Ascending aorta (tissue), 2 donors: ENCODE measurements around the gene AP4M1. TPM values are rescaled to one million over a fixed set of nuclear protein-coding genes. Genes with fewer than 3 reads are reported as not detected.

Experiments used
- DNase-seq, 2 donors: peaks; one replicate each; pipeline ENCODE4 v3.0.0-alpha.2; 2019; ENCODE audit warnings: low spot score in 2 of 2
- H3K27ac ChIP-seq, 2 donors: fragments of 200-600 bp; sonication (generic); one replicate each; pipeline ENCODE4 v1.5.1; 2016 to 2017; ENCODE audit warnings: mild to moderate bottlenecking in 1 of 2
- H3K27me3 ChIP-seq: fragments of 200-600 bp; sonication (generic); one replicate; pipeline ENCODE4 v1.5.1; 2017
- H3K36me3 ChIP-seq, 2 donors: fragments of 200-600 bp; sonication (generic); one replicate each; pipeline ENCODE4 v1.5.1; 2016
- H3K4me1 ChIP-seq, 2 donors: fragments of 200-600 bp; sonication (generic); one replicate each; pipeline ENCODE4 v1.5.1; 2016 to 2017; ENCODE audit warnings: mild to moderate bottlenecking in 1 of 2
- H3K4me3 ChIP-seq, 2 donors: fragments of 200-600 bp; sonication (generic); one replicate each; pipeline ENCODE4 v1.5.1; 2016 to 2017; ENCODE audit warnings: mild to moderate bottlenecking in 1 of 2
- H3K9me3 ChIP-seq, 2 donors: fragments of 200-600 bp; sonication (generic); one replicate each; pipeline ENCODE4 v1.5.1; 2016
- CTCF ChIP-seq, 3 experiments: fragments of 200-600 bp in 2 of 3; fragments of 450-650 bp in 1 of 3; sonication (generic) in 2 of 3; IDR thresholded peaks; one replicate each; pipeline ENCODE4 v1.5.1; 2016 to 2019; ENCODE audit warnings: antibody characterized with exemption in 3 of 3, mild to moderate bottlenecking in 1 of 3, moderate library complexity in 1 of 3
- intact Hi-C: fragments of 100-400 bp; cut with DNase I; formaldehyde crosslinking; loops from one replicate; pipeline ENCODE4 v1.15.1; 2023
- total RNA-seq: library from RNA; depleted of rRNA; stranded (reverse); fragments of >200 nt; gene quantifications from one replicate; pipeline ENCODE4 v1.1.0, GENCODE V29; 2016

AP4M1 gene
- total RNA-seq, 1 donor from 2014 or later: 29.6 TPM

GRCh38 chr7:100124301-100125230 is 23.1 kb downstream of the AP4M1 start:
- no peaks in the 10 kb centered on the region for H3K27me3 ChIP-seq
- TF ChIP-seq CTCF (IDR thresholded peaks at IDR 0.05): no peak
- H3K4me3 ChIP-seq: no peak overlapping the region
- DNase-seq: no peak
- H3K9me3 ChIP-seq: no peaks in the 10 kb centered on the region
- H3K4me1 ChIP-seq: peaks cover 0 to 20% of the 10 kb centered on the region in 2 donors
- H3K27ac ChIP-seq: no peak overlapping the region
- intact Hi-C loops: loop anchor here (10.0 kb wide), 1 partner anchor 300 kb away; the partner anchor contains the start of genes MEPCE and ZCWPW1
- no peaks in the 10 kb centered on the region for H3K36me3 ChIP-seq

GRCh38 chr7:100126239-100126930 is 24.9 kb downstream of the AP4M1 start:
- Histone ChIP-seq H3K27ac (peak overlapping the region; percentile 87 to 98), H3K9me3 (no peaks in the 10 kb centered on the region), H3K27me3 (no peaks in the 10 kb centered on the region), H3K4me3 (peak overlapping the region; percentile 79 to 99), H3K36me3 (no peaks in the 10 kb centered on the region), H3K4me1 (peaks cover 0 to 14% of the 10 kb centered on the region in 2 donors)
- intact Hi-C loops: loop anchor here (2.0 to 10.0 kb wide), 2 partner anchors 22 to 298 kb away; partner anchors contain the start of genes LAMTOR4, MEPCE and ZCWPW1
- TF ChIP-seq CTCF (IDR thresholded peaks at IDR 0.05): no peak
- DNase-seq: no peak

- H3K4me3 ChIP-seq: peak within 1 kb of the TSS; percentile 79 to 99
- peaks cover 0 to 14% of the 10 kb centered on the region in 2 donors for H3K4me1 ChIP-seq
- H3K36me3 ChIP-seq: no peaks in the 10 kb centered on the region
- H3K27me3 ChIP-seq: no peaks in the 10 kb centered on the region
- intact Hi-C loops: loop anchor here (1.0 to 10.0 kb wide), 3 partner anchors 22 to 298 kb away; partner anchors contain the start of genes AP4M1, LAMTOR4, MCM7 and MEPCE
- H3K9me3 ChIP-seq: no peaks in the 10 kb centered on the region
- peak; percentile 26 to 91 for DNase-seq
- TF ChIP-seq CTCF (IDR thresholded peaks at IDR 0.05): no peak
- H3K27ac ChIP-seq: peak within 1 kb of the TSS; percentile 87 to 98
These were observed 25.8 kb downstream of the AP4M1 start, which contains the start of gene MBLAC1 for GRCh38 chr7:100126931-100127865. Gene MBLAC1, plus strand, starts transcription at chr7:100126967. Its CDS starts 429 bp downstream, at chr7:100127396.

GRCh38 chr7:100127866-100128636 is 26.6 kb downstream of the AP4M1 start:
- intact Hi-C loops: loop anchor here (1.0 to 10.0 kb wide), 3 partner anchors 21 to 297 kb away; partner anchors contain the start of genes AP4M1, LAMTOR4, MCM7 and MEPCE
- peak in 1 of 3 experiments; percentile 5 for TF ChIP-seq CTCF (IDR thresholded peaks at IDR 0.05)
- no peaks in the 10 kb centered on the region for H3K9me3 ChIP-seq
- H3K4me3 ChIP-seq: peak overlapping the region; percentile 79 to 99
- no peaks in the 10 kb centered on the region for H3K27me3 ChIP-seq
- H3K27ac ChIP-seq: peak overlapping the region; percentile 87 to 98
- DNase-seq: no peak
- H3K4me1 ChIP-seq: peaks cover 0 to 14% of the 10 kb centered on the region in 2 donors
- H3K36me3 ChIP-seq: no peaks in the 10 kb centered on the region
